IMR-90 (cell line): ENCODE measurements around the gene NCF2.

Experiments
- BHLHE40 ChIP-seq: fragments of 150-350 bp; IDR thresholded peaks from 2 replicates; pipeline ENCODE4 v1.6.1; 2016; ENCODE audit warnings: mild to moderate bottlenecking, low read depth, low read length
- CEBPB ChIP-seq: IDR thresholded peaks from 2 replicates; pipeline ENCODE4 v1.6.1; 2012; ENCODE audit warnings: low read depth, low read length, improper control_type of control experiment
- CTCF ChIP-seq: conservative IDR thresholded peaks from 2 replicates; pipeline ENCODE4 v1.5.1; 2012; ENCODE audit warnings: mild to moderate bottlenecking, low read depth, low read length, improper control_type of control experiment
- ELK1 ChIP-seq: fragments of 150-350 bp; IDR thresholded peaks from 2 replicates; pipeline ENCODE4 v1.6.1; 2016; ENCODE audit warnings: low read depth, mild to moderate bottlenecking, low read length, moderate library complexity, borderline replicate concordance
- FOS ChIP-seq: fragments of 150-350 bp; IDR thresholded peaks from 2 replicates; pipeline ENCODE4 v1.6.1; 2016; ENCODE audit warnings: low read depth, low read length
- MAFK ChIP-seq: IDR thresholded peaks from 2 replicates; pipeline ENCODE4 v1.6.1; 2012; ENCODE audit warnings: low read depth, low read length, improper control_type of control experiment
- MAZ ChIP-seq: IDR thresholded peaks from 2 replicates; pipeline ENCODE4 v1.6.1; 2012; ENCODE audit warnings: low read depth, mild to moderate bottlenecking, low read length, improper control_type of control experiment, moderate library complexity, borderline replicate concordance
- MXI1 ChIP-seq: IDR thresholded peaks from 2 replicates; pipeline ENCODE4 v1.6.1; 2012; ENCODE audit warnings: low read depth, mild to moderate bottlenecking, low read length, moderate library complexity, borderline replicate concordance
- NFE2L2 ChIP-seq: fragments of 150-350 bp; IDR thresholded peaks from 2 replicates; pipeline ENCODE4 v1.6.1; 2016; ENCODE audit warnings: low read depth, mild to moderate bottlenecking, low read length
- POLR2A ChIP-seq: IDR thresholded peaks from 2 replicates; pipeline ENCODE4 v1.6.1; 2012; ENCODE audit warnings: mild to moderate bottlenecking, low read depth, low read length
- RAD21 ChIP-seq: IDR thresholded peaks from 2 replicates; pipeline ENCODE4 v1.6.1; 2012; ENCODE audit warnings: low read length, improper control_type of control experiment
- RCOR1 ChIP-seq: IDR thresholded peaks from 2 replicates; pipeline ENCODE4 v1.6.1; 2012; ENCODE audit warnings: mild to moderate bottlenecking, low read length, improper control_type of control experiment; ENCODE audit not compliant: insufficient replicate concordance
- RFX5 ChIP-seq: IDR thresholded peaks from 2 replicates; pipeline ENCODE4 v1.8.0; 2012; ENCODE audit warnings: low read depth, mild to moderate bottlenecking, low read length, moderate library complexity
- SMC3 ChIP-seq: fragments of 150-350 bp; IDR thresholded peaks from 2 replicates; pipeline ENCODE4 v1.6.1; 2016; ENCODE audit warnings: low read depth, mild to moderate bottlenecking, antibody characterized with exemption, low read length, moderate library complexity

GRCh38 chr1:183550915-183551314, 39.3 kb downstream of the NCF2 start:
- TF ChIP-seq CTCF (no peak), MAZ (no peak), POLR2A (no peak), NFE2L2 (no peak), SMC3 (no peak), RAD21 (no peak), BHLHE40 (no peak), CEBPB (no peak), ELK1 (no peak), FOS (no peak), RCOR1 (no peak), MXI1 (no peak), RFX5 (no peak), MAFK (no peak)
